WTC11 (cell line): ENCODE data around the gene STYXL2. TPM values are rescaled to one million over a fixed set of nuclear protein-coding genes. Genes with fewer than 3 reads are reported as not detected.

Experiments used
- ATAC-seq: fragments of 200-7000 bp; cut with Tn5 transposase; 2 replicates; pipeline ENCODE4 v1.10.0; 2021; ENCODE audit warnings: mild to moderate bottlenecking, moderate library complexity
- CTCF ChIA-PET: fragments of 300-600 bp; sonication (Branson Sonifier 250); formaldehyde crosslinking; loops from one replicate; lab custom pipeline; 2021; ENCODE audit warnings: antibody characterized with exemption; lab: Charles Lee
- POLR2A ChIA-PET: fragments of 350-600 bp; sonication (Branson Sonifier 250); formaldehyde crosslinking; loops from one replicate; lab custom pipeline; 2021; ENCODE audit warnings: antibody characterized with exemption; lab: Charles Lee
- DNase-seq: peaks from one replicate; pipeline ENCODE4 v3.0.0; 2021; ENCODE audit warnings: low spot score
- H3K27ac Mint-ChIP-seq: 2 replicates; pipeline ENCODE4 v1.8.0; 2021; ENCODE audit warnings: mixed read lengths
- H3K27me3 Mint-ChIP-seq: 2 replicates; pipeline ENCODE4 v1.8.0; 2021; ENCODE audit warnings: low read depth, mild to moderate bottlenecking, moderate library complexity, mixed read lengths
- H3K36me3 Mint-ChIP-seq: 2 replicates; pipeline ENCODE4 v1.8.0; 2021; ENCODE audit warnings: mixed read lengths
- H3K4me1 Mint-ChIP-seq: 2 replicates; pipeline ENCODE4 v1.8.0; 2022; ENCODE audit warnings: mixed read lengths
- H3K4me3 Mint-ChIP-seq: 2 replicates; pipeline ENCODE4 v1.8.0; 2021; ENCODE audit warnings: mild to moderate bottlenecking, moderate library complexity, mixed read lengths
- H3K9me3 Mint-ChIP-seq: 2 replicates; pipeline ENCODE4 v1.8.0; 2021; ENCODE audit warnings: mixed read lengths
- CBFB ChIP-seq: sonication (generic); formaldehyde crosslinking; IDR thresholded peaks from 2 replicates; pipeline ENCODE4 v1.8.1; 2022; ENCODE audit warnings: mild to moderate bottlenecking, low read depth, missing genetic modification reagents
- CREM ChIP-seq: sonication (generic); formaldehyde crosslinking; IDR thresholded peaks from 2 replicates; pipeline ENCODE4 v1.8.1; 2022; ENCODE audit warnings: mild to moderate bottlenecking, missing genetic modification reagents, moderate library complexity
- FOXJ3 ChIP-seq: sonication (generic); formaldehyde crosslinking; IDR thresholded peaks from 2 replicates; pipeline ENCODE4 v1.9.0; 2021; ENCODE audit warnings: missing genetic modification reagents, mild to moderate bottlenecking, borderline replicate concordance
- HMGA2 ChIP-seq: fragments of 250-450 bp; sonication (Bioruptor Pico); IDR thresholded peaks from 2 replicates; pipeline ENCODE4 v1.4.0; 2021; ENCODE audit warnings: mild to moderate bottlenecking, moderate library complexity
- KAT7 ChIP-seq: sonication (generic); formaldehyde crosslinking; IDR thresholded peaks from 2 replicates; pipeline ENCODE4 v1.8.1; 2023; ENCODE audit warnings: missing genetic modification reagents, mild to moderate bottlenecking, borderline replicate concordance
- MYBL2 ChIP-seq: sonication (generic); formaldehyde crosslinking; IDR thresholded peaks from 2 replicates; pipeline ENCODE4 v1.8.1; 2023; ENCODE audit warnings: mild to moderate bottlenecking, moderate library complexity, missing genetic modification reagents
- NFYB ChIP-seq: sonication (generic); formaldehyde crosslinking; conservative IDR thresholded peaks from 2 replicates; pipeline ENCODE4 v1.8.0; 2022; ENCODE audit warnings: low read depth, missing genetic modification reagents
- NR1H2 ChIP-seq: sonication (generic); formaldehyde crosslinking; IDR thresholded peaks from 2 replicates; pipeline ENCODE4 v1.9.0; 2021; ENCODE audit warnings: mild to moderate bottlenecking, moderate library complexity, missing genetic modification reagents
- RORB ChIP-seq: fragments of 250-450 bp; sonication (Bioruptor Pico); IDR thresholded peaks from 2 replicates; pipeline ENCODE4 v1.9.0; 2021; ENCODE audit warnings: mild to moderate bottlenecking
- TCF7 ChIP-seq: sonication (generic); formaldehyde crosslinking; IDR thresholded peaks from 2 replicates; pipeline ENCODE4 v1.8.0; 2022; ENCODE audit warnings: mild to moderate bottlenecking, low read depth, missing genetic modification reagents, moderate library complexity
- TP53 ChIP-seq: sonication (generic); formaldehyde crosslinking; IDR thresholded peaks from 2 replicates; pipeline ENCODE4 v1.8.1; 2023; ENCODE audit warnings: mild to moderate bottlenecking, missing genetic modification reagents
- ZNF416 ChIP-seq: fragments of 250-450 bp; sonication (Bioruptor Pico); IDR thresholded peaks from 2 replicates; pipeline ENCODE4 v1.9.0; 2021; ENCODE audit warnings: mild to moderate bottlenecking, inconsistent platforms
- total RNA-seq: library from RNA; stranded (reverse); gene quantifications from 3 replicates; pipeline ENCODE4 v1.2.3, GENCODE V29; 2021
- TF ChIP-seq, protein P1 (sequence below): fragments of 250-450 bp; sonication (Bioruptor Pico); conservative IDR thresholded peaks from 2 replicates; pipeline ENCODE4 v1.9.0; 2021; ENCODE audit warnings: mild to moderate bottlenecking
- TF ChIP-seq, protein P2 (sequence below): fragments of 200-600 bp; IDR thresholded peaks from 2 replicates; pipeline ENCODE4 v1.8.0; 2022; ENCODE audit warnings: antibody characterized with exemption
- TF ChIP-seq, protein P3 (sequence below): fragments of 250-450 bp; sonication (Bioruptor Pico); IDR thresholded peaks from 2 replicates; pipeline ENCODE4 v1.9.0; 2021; ENCODE audit warnings: mild to moderate bottlenecking
- TF ChIP-seq, protein P4 (sequence below): sonication (generic); formaldehyde crosslinking; IDR thresholded peaks from 2 replicates; pipeline ENCODE4 v1.8.1; 2022; ENCODE audit warnings: mild to moderate bottlenecking, missing genetic modification reagents, moderate library complexity, borderline replicate concordance
- TF ChIP-seq, protein P5 (sequence below): sonication (generic); formaldehyde crosslinking; IDR thresholded peaks from 2 replicates; pipeline ENCODE4 v1.8.1; 2023; ENCODE audit warnings: mild to moderate bottlenecking, missing genetic modification reagents, borderline replicate concordance
- TF ChIP-seq, protein P6 (sequence below): fragments of 250-450 bp; sonication (Bioruptor Pico); IDR thresholded peaks from 2 replicates; pipeline ENCODE4 v1.9.0; 2021; ENCODE audit warnings: mild to moderate bottlenecking
- TF ChIP-seq, protein P7 (sequence below): fragments of 250-450 bp; sonication (Bioruptor Pico); IDR thresholded peaks from 2 replicates; pipeline ENCODE4 v1.9.0; 2021; ENCODE audit warnings: mild to moderate bottlenecking, borderline replicate concordance

The STYXL2 gene
- total RNA-seq, 1 experiment from 2014 or later = 0.59 TPM

DNA sequence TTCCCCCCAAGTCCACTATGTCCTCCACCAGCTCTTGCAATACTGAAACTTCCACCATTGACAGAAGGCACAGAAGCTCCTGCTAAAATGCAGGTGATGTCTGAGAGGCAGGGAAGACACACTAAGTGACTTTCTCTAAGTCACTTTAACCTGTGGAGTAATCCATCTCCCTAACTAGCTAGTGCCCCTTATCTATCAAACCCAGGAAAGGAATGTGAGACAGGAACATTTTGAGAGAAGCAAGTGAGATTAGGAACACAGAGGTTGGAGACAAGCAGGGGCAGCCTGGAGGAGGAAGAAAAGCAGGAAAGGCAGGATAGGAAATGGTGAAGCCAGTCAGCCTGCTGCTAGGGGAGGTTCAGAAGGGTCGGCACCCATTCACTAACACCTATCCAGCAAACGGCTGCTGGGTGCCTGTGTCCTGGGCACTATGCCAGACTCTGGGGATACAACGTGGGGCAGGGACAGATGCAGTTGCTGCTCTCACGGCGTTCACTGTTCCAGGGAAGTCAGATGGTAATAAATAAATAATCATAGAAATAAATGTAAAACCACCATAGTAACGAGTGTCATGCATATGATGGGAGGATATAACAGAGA lies 10.7 kb upstream of the STYXL2 start:
- TF ChIP-seq FOXJ3 (CRISPR knock-in tag) (no peak), NFYB (CRISPR knock-in tag) (no peak), CREM (CRISPR knock-in tag) (no peak), KAT7 (CRISPR knock-in tag) (no peak), HMGA2 (CRISPR knock-in tag) (no peak), TP53 (no peak), TCF7 (CRISPR knock-in tag) (no peak), RORB (CRISPR knock-in tag) (no peak), ZNF416 (CRISPR knock-in tag) (no peak), MYBL2 (CRISPR knock-in tag) (no peak), NR1H2 (no peak), CBFB (no peak)
- TF ChIP-seq, protein P1, sequence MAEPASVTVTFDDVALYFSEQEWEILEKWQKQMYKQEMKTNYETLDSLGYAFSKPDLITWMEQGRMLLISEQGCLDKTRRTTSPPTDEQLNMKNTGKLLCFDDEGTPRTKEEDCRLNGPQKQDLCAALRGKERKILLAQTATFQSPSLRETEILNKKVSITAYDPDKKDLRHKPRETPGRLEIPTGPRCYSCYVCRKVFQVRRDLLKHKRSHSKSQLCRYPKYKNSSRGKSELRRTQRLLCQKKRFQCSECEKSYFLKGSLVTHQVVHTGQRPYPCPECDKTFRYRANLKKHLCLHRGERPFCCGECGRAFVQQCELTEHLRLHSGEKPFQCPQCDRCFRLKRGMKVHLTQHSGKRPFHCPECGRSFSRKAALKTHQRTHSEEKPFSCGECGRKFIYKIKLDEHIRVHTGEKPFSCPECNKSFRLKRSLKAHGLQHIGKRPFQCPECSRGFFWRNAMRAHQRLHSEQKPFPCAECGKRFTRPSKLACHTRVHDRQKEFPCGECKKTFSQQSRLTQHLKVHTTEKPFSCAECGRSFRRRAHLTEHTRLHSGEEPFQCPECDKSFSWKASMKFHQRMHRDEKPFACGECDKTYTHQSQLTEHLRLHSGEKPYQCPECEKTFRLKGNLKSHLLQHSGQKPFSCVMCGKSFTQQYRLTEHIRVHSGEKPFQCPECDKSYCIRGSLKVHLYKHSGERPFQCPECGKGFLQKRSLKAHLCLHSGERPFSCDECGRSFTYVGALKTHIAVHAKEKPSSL (CRISPR knock-in tag) = no peak
- TF ChIP-seq, protein P2, sequence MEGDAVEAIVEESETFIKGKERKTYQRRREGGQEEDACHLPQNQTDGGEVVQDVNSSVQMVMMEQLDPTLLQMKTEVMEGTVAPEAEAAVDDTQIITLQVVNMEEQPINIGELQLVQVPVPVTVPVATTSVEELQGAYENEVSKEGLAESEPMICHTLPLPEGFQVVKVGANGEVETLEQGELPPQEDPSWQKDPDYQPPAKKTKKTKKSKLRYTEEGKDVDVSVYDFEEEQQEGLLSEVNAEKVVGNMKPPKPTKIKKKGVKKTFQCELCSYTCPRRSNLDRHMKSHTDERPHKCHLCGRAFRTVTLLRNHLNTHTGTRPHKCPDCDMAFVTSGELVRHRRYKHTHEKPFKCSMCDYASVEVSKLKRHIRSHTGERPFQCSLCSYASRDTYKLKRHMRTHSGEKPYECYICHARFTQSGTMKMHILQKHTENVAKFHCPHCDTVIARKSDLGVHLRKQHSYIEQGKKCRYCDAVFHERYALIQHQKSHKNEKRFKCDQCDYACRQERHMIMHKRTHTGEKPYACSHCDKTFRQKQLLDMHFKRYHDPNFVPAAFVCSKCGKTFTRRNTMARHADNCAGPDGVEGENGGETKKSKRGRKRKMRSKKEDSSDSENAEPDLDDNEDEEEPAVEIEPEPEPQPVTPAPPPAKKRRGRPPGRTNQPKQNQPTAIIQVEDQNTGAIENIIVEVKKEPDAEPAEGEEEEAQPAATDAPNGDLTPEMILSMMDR = no peak
- TF ChIP-seq, protein P3, sequence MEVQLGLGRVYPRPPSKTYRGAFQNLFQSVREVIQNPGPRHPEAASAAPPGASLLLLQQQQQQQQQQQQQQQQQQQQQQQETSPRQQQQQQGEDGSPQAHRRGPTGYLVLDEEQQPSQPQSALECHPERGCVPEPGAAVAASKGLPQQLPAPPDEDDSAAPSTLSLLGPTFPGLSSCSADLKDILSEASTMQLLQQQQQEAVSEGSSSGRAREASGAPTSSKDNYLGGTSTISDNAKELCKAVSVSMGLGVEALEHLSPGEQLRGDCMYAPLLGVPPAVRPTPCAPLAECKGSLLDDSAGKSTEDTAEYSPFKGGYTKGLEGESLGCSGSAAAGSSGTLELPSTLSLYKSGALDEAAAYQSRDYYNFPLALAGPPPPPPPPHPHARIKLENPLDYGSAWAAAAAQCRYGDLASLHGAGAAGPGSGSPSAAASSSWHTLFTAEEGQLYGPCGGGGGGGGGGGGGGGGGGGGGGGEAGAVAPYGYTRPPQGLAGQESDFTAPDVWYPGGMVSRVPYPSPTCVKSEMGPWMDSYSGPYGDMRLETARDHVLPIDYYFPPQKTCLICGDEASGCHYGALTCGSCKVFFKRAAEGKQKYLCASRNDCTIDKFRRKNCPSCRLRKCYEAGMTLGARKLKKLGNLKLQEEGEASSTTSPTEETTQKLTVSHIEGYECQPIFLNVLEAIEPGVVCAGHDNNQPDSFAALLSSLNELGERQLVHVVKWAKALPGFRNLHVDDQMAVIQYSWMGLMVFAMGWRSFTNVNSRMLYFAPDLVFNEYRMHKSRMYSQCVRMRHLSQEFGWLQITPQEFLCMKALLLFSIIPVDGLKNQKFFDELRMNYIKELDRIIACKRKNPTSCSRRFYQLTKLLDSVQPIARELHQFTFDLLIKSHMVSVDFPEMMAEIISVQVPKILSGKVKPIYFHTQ = no peak
- TF ChIP-seq, protein P4, sequence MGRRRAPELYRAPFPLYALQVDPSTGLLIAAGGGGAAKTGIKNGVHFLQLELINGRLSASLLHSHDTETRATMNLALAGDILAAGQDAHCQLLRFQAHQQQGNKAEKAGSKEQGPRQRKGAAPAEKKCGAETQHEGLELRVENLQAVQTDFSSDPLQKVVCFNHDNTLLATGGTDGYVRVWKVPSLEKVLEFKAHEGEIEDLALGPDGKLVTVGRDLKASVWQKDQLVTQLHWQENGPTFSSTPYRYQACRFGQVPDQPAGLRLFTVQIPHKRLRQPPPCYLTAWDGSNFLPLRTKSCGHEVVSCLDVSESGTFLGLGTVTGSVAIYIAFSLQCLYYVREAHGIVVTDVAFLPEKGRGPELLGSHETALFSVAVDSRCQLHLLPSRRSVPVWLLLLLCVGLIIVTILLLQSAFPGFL (CRISPR knock-in tag) = no peak
- TF ChIP-seq, protein P5, sequence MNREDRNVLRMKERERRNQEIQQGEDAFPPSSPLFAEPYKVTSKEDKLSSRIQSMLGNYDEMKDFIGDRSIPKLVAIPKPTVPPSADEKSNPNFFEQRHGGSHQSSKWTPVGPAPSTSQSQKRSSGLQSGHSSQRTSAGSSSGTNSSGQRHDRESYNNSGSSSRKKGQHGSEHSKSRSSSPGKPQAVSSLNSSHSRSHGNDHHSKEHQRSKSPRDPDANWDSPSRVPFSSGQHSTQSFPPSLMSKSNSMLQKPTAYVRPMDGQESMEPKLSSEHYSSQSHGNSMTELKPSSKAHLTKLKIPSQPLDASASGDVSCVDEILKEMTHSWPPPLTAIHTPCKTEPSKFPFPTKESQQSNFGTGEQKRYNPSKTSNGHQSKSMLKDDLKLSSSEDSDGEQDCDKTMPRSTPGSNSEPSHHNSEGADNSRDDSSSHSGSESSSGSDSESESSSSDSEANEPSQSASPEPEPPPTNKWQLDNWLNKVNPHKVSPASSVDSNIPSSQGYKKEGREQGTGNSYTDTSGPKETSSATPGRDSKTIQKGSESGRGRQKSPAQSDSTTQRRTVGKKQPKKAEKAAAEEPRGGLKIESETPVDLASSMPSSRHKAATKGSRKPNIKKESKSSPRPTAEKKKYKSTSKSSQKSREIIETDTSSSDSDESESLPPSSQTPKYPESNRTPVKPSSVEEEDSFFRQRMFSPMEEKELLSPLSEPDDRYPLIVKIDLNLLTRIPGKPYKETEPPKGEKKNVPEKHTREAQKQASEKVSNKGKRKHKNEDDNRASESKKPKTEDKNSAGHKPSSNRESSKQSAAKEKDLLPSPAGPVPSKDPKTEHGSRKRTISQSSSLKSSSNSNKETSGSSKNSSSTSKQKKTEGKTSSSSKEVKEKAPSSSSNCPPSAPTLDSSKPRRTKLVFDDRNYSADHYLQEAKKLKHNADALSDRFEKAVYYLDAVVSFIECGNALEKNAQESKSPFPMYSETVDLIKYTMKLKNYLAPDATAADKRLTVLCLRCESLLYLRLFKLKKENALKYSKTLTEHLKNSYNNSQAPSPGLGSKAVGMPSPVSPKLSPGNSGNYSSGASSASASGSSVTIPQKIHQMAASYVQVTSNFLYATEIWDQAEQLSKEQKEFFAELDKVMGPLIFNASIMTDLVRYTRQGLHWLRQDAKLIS (CRISPR knock-in tag) = no peak
- TF ChIP-seq, protein P6, sequence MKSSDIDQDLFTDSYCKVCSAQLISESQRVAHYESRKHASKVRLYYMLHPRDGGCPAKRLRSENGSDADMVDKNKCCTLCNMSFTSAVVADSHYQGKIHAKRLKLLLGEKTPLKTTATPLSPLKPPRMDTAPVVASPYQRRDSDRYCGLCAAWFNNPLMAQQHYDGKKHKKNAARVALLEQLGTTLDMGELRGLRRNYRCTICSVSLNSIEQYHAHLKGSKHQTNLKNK (CRISPR knock-in tag) = no peak
- TF ChIP-seq, protein P7, sequence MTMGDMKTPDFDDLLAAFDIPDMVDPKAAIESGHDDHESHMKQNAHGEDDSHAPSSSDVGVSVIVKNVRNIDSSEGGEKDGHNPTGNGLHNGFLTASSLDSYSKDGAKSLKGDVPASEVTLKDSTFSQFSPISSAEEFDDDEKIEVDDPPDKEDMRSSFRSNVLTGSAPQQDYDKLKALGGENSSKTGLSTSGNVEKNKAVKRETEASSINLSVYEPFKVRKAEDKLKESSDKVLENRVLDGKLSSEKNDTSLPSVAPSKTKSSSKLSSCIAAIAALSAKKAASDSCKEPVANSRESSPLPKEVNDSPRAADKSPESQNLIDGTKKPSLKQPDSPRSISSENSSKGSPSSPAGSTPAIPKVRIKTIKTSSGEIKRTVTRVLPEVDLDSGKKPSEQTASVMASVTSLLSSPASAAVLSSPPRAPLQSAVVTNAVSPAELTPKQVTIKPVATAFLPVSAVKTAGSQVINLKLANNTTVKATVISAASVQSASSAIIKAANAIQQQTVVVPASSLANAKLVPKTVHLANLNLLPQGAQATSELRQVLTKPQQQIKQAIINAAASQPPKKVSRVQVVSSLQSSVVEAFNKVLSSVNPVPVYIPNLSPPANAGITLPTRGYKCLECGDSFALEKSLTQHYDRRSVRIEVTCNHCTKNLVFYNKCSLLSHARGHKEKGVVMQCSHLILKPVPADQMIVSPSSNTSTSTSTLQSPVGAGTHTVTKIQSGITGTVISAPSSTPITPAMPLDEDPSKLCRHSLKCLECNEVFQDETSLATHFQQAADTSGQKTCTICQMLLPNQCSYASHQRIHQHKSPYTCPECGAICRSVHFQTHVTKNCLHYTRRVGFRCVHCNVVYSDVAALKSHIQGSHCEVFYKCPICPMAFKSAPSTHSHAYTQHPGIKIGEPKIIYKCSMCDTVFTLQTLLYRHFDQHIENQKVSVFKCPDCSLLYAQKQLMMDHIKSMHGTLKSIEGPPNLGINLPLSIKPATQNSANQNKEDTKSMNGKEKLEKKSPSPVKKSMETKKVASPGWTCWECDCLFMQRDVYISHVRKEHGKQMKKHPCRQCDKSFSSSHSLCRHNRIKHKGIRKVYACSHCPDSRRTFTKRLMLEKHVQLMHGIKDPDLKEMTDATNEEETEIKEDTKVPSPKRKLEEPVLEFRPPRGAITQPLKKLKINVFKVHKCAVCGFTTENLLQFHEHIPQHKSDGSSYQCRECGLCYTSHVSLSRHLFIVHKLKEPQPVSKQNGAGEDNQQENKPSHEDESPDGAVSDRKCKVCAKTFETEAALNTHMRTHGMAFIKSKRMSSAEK (CRISPR knock-in tag) = no peak
- ATAC-seq (no peak), DNase-seq (no peak)
- peaks cover 8% of the 10 kb centered on the region for H3K4me1 Mint-ChIP-seq
- H3K27ac Mint-ChIP-seq = no peak overlapping the region
- no peaks in the 10 kb centered on the region for H3K9me3 Mint-ChIP-seq
- H3K27me3 Mint-ChIP-seq = peaks cover 5% of the 10 kb centered on the region
- no peak overlapping the region for H3K4me3 Mint-ChIP-seq
- ChIA-PET CTCF (interaction anchor here (1.2 to 3.6 kb wide), 3 partner anchors 40 to 137 kb away, joined by 4 to 11 read pairs (median 5); partner anchors contain the start of gene POU2F1), POLR2A (no interaction called here)
- no peaks in the 10 kb centered on the region for H3K36me3 Mint-ChIP-seq
